ENCODE results near the gene CLIP2.

DNA sequence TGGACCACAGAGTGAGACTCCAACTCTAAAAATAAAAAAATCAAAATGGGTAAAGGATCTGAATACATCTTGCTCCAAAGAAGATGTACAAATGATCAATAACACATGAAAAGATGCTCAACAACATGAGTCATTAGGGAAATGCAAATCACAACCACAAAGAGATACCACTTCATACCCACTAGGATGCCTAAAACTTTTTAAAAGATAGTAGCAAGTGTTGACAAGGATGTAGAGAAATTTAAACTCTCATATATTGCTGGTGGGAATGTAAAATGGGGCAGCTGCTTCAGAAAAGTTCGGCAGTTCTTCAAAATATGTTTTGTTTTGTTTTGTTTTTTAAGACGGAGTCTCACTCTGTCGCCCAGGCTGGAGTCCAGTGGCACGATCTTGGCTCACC lies 118.8 kb downstream of the CLIP2 start:
- TF ChIP-seq, protein P1, sequence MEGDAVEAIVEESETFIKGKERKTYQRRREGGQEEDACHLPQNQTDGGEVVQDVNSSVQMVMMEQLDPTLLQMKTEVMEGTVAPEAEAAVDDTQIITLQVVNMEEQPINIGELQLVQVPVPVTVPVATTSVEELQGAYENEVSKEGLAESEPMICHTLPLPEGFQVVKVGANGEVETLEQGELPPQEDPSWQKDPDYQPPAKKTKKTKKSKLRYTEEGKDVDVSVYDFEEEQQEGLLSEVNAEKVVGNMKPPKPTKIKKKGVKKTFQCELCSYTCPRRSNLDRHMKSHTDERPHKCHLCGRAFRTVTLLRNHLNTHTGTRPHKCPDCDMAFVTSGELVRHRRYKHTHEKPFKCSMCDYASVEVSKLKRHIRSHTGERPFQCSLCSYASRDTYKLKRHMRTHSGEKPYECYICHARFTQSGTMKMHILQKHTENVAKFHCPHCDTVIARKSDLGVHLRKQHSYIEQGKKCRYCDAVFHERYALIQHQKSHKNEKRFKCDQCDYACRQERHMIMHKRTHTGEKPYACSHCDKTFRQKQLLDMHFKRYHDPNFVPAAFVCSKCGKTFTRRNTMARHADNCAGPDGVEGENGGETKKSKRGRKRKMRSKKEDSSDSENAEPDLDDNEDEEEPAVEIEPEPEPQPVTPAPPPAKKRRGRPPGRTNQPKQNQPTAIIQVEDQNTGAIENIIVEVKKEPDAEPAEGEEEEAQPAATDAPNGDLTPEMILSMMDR (IDR thresholded peaks at IDR 0.05; ENCODE audit: low read length), result no peak
- TF ChIP-seq EZH2 (optimal IDR thresholded peaks at IDR 0.05; ENCODE audit: low read depth, low read length), result no peak
- TF ChIP-seq EZH2phosphoT487 (IDR thresholded peaks at IDR 0.05; ENCODE audit: low read length), result no peak

Measured in MM.1S (cell line).